ENCODE data around the gene LAMA2.

Gene LAMA2

DNA sequence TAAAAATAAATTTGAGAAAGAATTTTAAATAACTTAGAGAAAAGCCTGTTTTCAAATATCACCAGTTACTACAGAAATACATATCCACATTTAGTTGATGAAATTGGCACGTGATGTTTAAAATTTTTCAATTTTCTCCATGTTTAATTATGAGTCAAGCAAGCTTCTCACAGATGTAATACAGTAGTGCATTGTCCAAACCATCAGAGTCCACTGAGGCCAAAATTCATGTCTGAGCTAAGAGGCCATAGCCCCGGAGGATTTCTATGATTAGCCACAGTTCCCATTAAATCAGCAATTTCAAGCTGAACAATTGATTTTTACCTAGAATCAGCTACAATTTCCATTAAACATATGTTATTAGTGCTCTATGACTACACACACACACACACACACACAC, 387.0 kb downstream of the LAMA2 start:
- in situ Hi-C loops (cut with MboI; ENCODE audit: low sequenced_read_pairs, unreplicated experiment): no loop called here
- no peak for DNase-seq (ENCODE audit: low spot score)
- TF ChIP-seq, protein P1, sequence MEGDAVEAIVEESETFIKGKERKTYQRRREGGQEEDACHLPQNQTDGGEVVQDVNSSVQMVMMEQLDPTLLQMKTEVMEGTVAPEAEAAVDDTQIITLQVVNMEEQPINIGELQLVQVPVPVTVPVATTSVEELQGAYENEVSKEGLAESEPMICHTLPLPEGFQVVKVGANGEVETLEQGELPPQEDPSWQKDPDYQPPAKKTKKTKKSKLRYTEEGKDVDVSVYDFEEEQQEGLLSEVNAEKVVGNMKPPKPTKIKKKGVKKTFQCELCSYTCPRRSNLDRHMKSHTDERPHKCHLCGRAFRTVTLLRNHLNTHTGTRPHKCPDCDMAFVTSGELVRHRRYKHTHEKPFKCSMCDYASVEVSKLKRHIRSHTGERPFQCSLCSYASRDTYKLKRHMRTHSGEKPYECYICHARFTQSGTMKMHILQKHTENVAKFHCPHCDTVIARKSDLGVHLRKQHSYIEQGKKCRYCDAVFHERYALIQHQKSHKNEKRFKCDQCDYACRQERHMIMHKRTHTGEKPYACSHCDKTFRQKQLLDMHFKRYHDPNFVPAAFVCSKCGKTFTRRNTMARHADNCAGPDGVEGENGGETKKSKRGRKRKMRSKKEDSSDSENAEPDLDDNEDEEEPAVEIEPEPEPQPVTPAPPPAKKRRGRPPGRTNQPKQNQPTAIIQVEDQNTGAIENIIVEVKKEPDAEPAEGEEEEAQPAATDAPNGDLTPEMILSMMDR (IDR thresholded peaks at IDR 0.05; ENCODE audit: borderline replicate concordance, control extremely low read depth, extremely low read depth, insufficient read depth, missing control alignments): no peak

DNA sequence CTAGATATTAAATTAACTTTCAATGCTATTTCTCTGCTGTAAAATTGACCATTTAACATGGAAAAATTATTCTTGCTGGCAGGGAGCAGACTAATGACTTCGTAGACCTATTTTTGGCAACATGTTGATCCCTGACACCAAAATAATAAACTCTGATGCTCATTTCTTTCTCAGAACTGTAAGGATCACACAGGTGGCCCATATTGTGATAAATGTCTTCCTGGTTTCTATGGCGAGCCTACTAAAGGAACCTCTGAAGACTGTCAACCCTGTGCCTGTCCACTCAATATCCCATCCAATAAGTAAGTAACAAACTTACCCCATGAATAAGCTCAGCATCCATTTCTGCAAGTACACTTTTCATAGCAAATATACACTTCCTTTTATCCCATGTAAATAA, 387.5 kb downstream of the LAMA2 start:
- DNase-seq (ENCODE audit: low spot score): no peak
- TF ChIP-seq, protein P1 (IDR thresholded peaks at IDR 0.05; ENCODE audit: borderline replicate concordance, control extremely low read depth, extremely low read depth, insufficient read depth, missing control alignments): no peak
- in situ Hi-C loops (cut with MboI; ENCODE audit: low sequenced_read_pairs, unreplicated experiment): no loop called here

DNA sequence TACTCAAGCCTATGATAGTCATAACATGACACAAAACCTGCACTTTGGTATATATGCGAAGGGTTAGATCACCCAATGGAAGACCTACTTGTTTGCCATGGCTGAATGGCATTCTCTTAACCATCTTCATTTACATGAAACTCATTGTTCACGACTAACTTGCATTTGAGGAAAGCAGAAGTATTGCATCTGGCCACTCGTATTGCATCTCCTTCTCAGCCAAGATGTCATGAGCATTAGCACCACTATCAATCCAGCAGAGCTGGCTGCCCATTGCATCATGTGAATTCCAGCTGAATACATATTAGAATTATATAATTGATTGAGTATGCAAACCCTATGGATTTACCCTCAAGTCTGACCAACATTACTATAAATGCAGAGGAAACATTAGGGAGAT, 390.2 kb downstream of the LAMA2 start:
- DNase-seq (ENCODE audit: low spot score): no peak
- in situ Hi-C loops (cut with MboI; ENCODE audit: low sequenced_read_pairs, unreplicated experiment): no loop called here
- TF ChIP-seq, protein P1 (IDR thresholded peaks at IDR 0.05; ENCODE audit: borderline replicate concordance, control extremely low read depth, extremely low read depth, insufficient read depth, missing control alignments): no peak

DNA sequence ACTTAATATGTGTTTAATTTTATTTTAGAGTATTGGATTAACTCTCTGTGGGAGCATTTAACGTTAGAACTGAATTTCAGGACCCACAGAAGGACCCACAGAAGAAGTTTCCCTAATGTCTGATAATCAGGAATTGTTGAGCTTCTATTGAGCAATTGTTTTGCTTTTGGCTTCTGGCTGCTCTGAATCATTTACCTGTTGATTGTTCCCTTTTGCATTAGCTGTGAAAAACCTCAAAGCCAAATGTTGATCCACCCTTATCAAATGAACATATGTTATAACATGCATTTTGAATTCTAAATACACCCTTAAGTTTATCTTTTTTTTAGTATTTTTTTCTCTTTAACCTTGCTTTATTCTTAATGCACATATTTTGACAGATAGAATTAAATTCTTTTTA, 393.5 kb downstream of the LAMA2 start:
- in situ Hi-C loops (cut with MboI; ENCODE audit: low sequenced_read_pairs, unreplicated experiment): no loop called here
- TF ChIP-seq, protein P1 (IDR thresholded peaks at IDR 0.05; ENCODE audit: borderline replicate concordance, control extremely low read depth, extremely low read depth, insufficient read depth, missing control alignments): no peak
- DNase-seq (ENCODE audit: low spot score): no peak

DNA sequence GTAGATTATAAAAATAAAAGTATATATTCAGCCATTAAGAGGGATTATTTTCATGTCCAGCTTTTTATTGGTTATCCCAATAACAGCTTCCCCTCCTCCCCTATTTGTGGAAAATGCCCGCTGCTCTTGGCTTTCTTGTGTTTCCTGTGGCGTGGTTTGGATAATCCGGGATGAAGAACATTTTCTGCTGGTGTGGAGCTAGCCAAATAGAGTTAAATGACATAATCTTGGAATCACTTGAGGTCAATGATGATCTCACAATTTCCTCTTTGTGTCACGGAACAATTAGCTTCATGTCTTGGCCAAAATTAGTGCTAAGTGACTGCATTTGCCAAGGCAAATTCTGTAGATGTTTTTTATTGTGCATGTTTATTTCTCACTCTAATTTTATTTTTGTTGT, 394.0 kb downstream of the LAMA2 start:
- TF ChIP-seq, protein P1 (IDR thresholded peaks at IDR 0.05; ENCODE audit: borderline replicate concordance, control extremely low read depth, extremely low read depth, insufficient read depth, missing control alignments): no peak
- in situ Hi-C loops (cut with MboI; ENCODE audit: low sequenced_read_pairs, unreplicated experiment): no loop called here
- no peak for DNase-seq (ENCODE audit: low spot score)

DNA sequence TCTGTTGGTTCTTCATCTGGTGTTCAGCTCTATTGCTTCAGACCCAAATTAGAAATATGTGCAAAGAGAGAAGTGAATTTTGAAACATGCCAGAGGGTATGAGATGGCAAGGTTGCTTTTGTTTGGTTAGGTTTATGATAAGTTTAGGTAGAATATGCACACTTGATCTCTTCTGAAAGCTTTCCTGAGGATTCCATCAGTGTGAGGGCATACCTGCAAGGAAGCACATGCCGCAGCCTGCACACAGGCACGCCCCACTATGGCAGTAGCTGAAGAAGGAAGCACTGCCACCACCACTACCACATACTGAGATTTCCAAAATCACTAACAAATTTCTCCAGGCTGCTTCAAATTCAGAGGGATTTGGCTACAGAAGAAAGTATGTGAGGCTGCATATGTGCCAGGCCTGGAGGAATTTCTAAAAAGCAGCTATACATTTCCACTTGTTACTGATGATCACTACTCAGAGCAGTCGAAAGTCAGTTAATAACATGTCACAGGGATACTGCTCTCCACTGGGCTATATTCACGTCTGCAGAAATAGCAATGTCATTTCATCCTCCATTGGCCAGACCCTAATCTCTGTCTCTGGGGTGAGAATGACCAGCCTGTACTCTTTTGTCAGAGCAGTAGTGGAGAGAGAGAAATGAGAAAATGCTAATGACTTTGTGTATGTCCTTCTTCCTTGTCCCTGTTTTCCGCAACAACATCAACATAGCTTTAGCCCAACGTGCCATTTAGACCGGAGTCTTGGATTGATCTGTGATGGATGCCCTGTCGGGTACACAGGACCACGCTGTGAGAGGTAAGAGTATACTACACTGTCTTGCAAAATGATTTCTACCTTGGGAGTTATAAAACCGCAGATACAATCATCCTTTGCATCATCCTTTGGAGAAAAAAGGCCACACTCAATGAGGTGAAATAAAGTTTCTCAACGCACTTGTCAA, 396.7 kb downstream of the LAMA2 start:
- in situ Hi-C loops (cut with MboI; ENCODE audit: low sequenced_read_pairs, unreplicated experiment): no loop called here
- no peak for DNase-seq (ENCODE audit: low spot score)
- TF ChIP-seq, protein P1 (IDR thresholded peaks at IDR 0.05; ENCODE audit: borderline replicate concordance, control extremely low read depth, extremely low read depth, insufficient read depth, missing control alignments): no peak

All from GM13976 (cell line).